A673 (cell line): ENCODE measurements around the gene UGT1A7. TPM values are rescaled to one million over a fixed set of nuclear protein-coding genes. Genes with fewer than 3 reads are reported as not detected.
A peak's percentile ranks its signal among the peaks of the same experiment; 100 is the strongest.

Experiments used
- BruUV-seq: library from RNA; stranded (reverse); fragments of 400-500 nt; replicated peaks from 2 replicates; lab custom pipeline; 2021; lab: Mats Ljungman, UMichigan
- CTCF ChIA-PET: fragments of 300-600 bp; sonication (Branson Sonifier 250); formaldehyde crosslinking; loops from one replicate; lab custom pipeline; 2022; ENCODE audit warnings: antibody characterized with exemption; lab: Charles Lee
- POLR2A ChIA-PET: fragments of 300-600 bp; sonication (Branson Sonifier 250); formaldehyde crosslinking; loops from one replicate; lab custom pipeline; 2022; ENCODE audit warnings: antibody characterized with exemption; ENCODE audit not compliant: low non-redundant PET; lab: Charles Lee
- DNase-seq: peaks from one replicate; pipeline ENCODE4 v3.0.0-alpha.2; 2015; ENCODE audit warnings: low spot score
- H3K27ac ChIP-seq: fragments of 200-600 bp; sonication (generic); 2 replicates; pipeline ENCODE4 v1.5.1; 2016; ENCODE audit warnings: mixed run types, low read depth, mild to moderate bottlenecking, mixed read lengths, antibody characterized with exemption, low read length; ENCODE audit not compliant: poor library complexity, severe bottlenecking
- H3K27me3 ChIP-seq: fragments of 200-600 bp; sonication (generic); replicated peaks from 2 replicates; pipeline ENCODE4 v1.6.1; 2017; ENCODE audit warnings: mixed run types, low read depth, mild to moderate bottlenecking, mixed read lengths, antibody characterized with exemption, low read length; ENCODE audit not compliant: insufficient read depth, poor library complexity
- H3K36me3 ChIP-seq: fragments of 200-600 bp; sonication (generic); 2 replicates; pipeline ENCODE4 v1.6.1; 2016; ENCODE audit warnings: mixed run types, mild to moderate bottlenecking, mixed read lengths, antibody characterized with exemption, low read length; ENCODE audit not compliant: insufficient read depth, poor library complexity, severe bottlenecking
- H3K4me1 ChIP-seq: fragments of 200-600 bp; sonication (generic); 2 replicates; pipeline ENCODE4 v1.6.1; 2017; ENCODE audit warnings: mixed run types, mild to moderate bottlenecking, mixed read lengths, antibody characterized with exemption, low read length; ENCODE audit not compliant: insufficient read depth, poor library complexity, severe bottlenecking
- H3K4me3 ChIP-seq: fragments of 200-600 bp; sonication (generic); 2 replicates; pipeline ENCODE4 v1.5.1; 2016; ENCODE audit warnings: low read depth, mixed run types, mild to moderate bottlenecking, mixed read lengths, low read length; ENCODE audit not compliant: poor library complexity, severe bottlenecking
- H3K9me3 ChIP-seq: fragments of 200-600 bp; sonication (generic); 2 replicates; pipeline ENCODE4 v1.6.1; 2016; ENCODE audit warnings: mixed run types, low read depth, mild to moderate bottlenecking, mixed read lengths, antibody characterized with exemption, low read length; ENCODE audit not compliant: poor library complexity, severe bottlenecking
- EZH2 ChIP-seq: fragments of 200-600 bp; sonication (generic); IDR thresholded peaks from 2 replicates; pipeline ENCODE4 v1.6.1; 2017; ENCODE audit warnings: borderline replicate concordance, low read depth, mild to moderate bottlenecking, mixed read lengths, antibody characterized with exemption, low read length; ENCODE audit not compliant: poor library complexity, severe bottlenecking
- intact Hi-C: fragments of 100-400 bp; cut with micrococcal nuclease; formaldehyde crosslinking; loops from one replicate; pipeline ENCODE4 v1.10.0; 2022; ENCODE audit not compliant: unreplicated experiment
- total RNA-seq: library from RNA; stranded (reverse); gene quantifications from 2 replicates; pipeline ENCODE4 v1.2.3, GENCODE V29; 2021
- TF ChIP-seq, protein P1 (sequence below): fragments of 300-800, 200-600 bp; sonication (generic); conservative IDR thresholded peaks from 2 replicates; pipeline ENCODE4 v1.5.1; 2017; ENCODE audit warnings: low read depth, mild to moderate bottlenecking, antibody characterized with exemption, low read length, moderate library complexity, mixed read lengths

UGT1A7 gene
- total RNA-seq, 1 experiment from 2014 or later = not detected

DNA sequence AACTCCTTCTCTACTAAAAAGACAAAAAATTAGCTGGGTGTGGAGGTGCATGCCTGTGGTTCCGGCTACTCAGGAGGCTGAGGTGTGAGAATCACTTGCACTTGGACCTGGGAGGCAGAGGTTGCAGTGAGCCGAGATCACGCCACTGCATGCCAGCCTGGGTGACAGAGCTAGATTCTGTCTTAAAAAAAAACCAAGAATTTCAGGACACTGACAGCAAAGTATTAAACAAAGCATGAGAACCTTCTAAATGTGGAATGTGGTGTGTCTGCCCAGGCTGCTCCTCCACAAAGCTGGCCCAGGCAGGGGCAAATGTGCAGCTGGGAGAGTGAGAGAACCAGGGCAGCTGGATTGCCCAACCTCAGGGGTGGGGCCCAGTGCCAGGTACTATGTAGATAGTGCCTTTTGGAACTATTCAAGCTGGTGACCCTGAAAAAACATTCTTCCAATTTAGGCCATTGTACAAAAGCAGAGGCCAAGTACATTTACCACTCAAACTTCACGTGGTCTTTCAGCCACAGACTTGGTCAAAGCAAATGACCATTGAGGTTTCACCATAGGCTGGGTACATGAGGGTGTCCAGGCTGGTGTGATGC, 24.3 kb downstream of the UGT1A7 start:
- intact Hi-C loops = no loop called here
- H3K4me3 ChIP-seq = no peak overlapping the region

DNA sequence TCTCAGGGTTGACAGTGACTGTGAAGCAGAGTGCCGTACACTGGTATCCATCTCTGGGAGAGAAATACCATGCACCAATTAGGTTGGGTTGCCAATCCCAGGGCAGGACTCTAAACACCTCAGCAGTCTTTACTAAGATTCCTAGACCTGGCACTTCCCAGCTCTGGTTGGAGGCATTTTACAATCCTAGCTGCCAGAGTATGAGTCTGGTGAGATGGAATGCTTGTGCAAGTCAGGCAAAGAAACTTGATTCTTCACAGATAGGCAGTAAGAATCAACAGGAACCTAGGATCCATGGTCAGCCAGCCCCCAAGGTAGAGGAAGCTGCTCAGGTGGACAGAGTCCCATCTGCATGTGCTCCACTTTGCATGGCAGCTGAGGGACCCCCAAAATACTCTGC, 25.0 kb downstream of the UGT1A7 start:
- POLR2A ChIA-PET = interaction anchor here (0.7 kb wide), 1 partner anchor 180 kb away, joined by 4 read pairs; no protein-coding TSS in a partner anchor
- Histone ChIP-seq H3K4me3 (no peak overlapping the region), H3K27me3 (no peaks in the 10 kb centered on the region), H3K4me1 (peaks cover 16% of the 10 kb centered on the region), H3K36me3 (no peaks in the 10 kb centered on the region), H3K9me3 (peaks cover 8% of the 10 kb centered on the region), H3K27ac (no peak overlapping the region)
- no TSS peak for BruUV-seq
- CTCF ChIA-PET = no interaction called here
- no peak for DNase-seq
- intact Hi-C loops = no loop called here
- TF ChIP-seq, protein P1, sequence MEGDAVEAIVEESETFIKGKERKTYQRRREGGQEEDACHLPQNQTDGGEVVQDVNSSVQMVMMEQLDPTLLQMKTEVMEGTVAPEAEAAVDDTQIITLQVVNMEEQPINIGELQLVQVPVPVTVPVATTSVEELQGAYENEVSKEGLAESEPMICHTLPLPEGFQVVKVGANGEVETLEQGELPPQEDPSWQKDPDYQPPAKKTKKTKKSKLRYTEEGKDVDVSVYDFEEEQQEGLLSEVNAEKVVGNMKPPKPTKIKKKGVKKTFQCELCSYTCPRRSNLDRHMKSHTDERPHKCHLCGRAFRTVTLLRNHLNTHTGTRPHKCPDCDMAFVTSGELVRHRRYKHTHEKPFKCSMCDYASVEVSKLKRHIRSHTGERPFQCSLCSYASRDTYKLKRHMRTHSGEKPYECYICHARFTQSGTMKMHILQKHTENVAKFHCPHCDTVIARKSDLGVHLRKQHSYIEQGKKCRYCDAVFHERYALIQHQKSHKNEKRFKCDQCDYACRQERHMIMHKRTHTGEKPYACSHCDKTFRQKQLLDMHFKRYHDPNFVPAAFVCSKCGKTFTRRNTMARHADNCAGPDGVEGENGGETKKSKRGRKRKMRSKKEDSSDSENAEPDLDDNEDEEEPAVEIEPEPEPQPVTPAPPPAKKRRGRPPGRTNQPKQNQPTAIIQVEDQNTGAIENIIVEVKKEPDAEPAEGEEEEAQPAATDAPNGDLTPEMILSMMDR = no peak
- no peak for TF ChIP-seq EZH2

More for the DNA sequence above, 24.3 kb downstream of the UGT1A7 start:
- no TSS peak for BruUV-seq
- TF ChIP-seq, protein P1 = no peak
- no peak for TF ChIP-seq EZH2
- Histone ChIP-seq H3K4me1 (peaks cover 12% of the 10 kb centered on the region), H3K9me3 (peaks cover 8% of the 10 kb centered on the region), H3K27ac (no peak overlapping the region), H3K36me3 (no peaks in the 10 kb centered on the region), H3K27me3 (no peaks in the 10 kb centered on the region)
- DNase-seq = no peak
- ChIA-PET CTCF (no interaction called here), POLR2A (no interaction called here)

DNA sequence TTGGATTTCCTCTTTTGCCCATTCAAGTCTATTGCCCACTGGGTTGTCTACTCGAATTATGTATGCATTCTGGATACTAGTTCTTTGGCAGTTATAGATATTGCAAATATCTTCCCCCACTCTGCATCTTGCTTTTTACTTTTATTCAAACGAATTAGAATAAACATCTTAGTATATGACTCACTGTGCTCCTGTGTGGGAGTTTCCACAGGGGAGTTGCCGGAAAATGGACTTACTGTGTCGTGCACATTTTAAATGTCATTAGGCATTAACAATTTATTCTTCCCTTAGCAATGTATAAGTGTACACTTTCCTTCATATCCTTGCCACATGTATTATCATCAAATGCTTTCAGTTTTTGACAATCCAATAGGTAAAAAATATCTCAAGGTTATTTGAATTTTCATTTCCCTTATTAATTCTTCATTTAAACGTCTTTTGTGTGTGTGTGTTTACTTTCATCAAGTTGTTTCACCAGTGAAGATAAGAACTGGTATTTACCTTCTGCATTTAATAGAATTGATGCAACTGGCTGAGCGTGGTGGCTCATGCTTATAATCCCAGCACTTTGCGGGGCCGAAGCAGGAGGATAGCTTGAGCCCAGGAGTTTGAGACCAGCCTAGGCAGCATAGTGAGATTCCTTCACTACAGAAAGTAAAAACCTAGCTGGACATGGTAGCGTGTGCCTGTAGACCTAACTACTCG, 26.4 kb downstream of the UGT1A7 start:
- Histone ChIP-seq H3K36me3 (no peaks in the 10 kb centered on the region), H3K27ac (no peak overlapping the region), H3K4me1 (peaks cover 16% of the 10 kb centered on the region), H3K9me3 (peaks cover 5% of the 10 kb centered on the region), H3K27me3 (no peaks in the 10 kb centered on the region), H3K4me3 (no peak overlapping the region)
- no TSS peak for BruUV-seq
- DNase-seq = peak; percentile 62
- intact Hi-C loops = no loop called here
- no peak for TF ChIP-seq EZH2
- TF ChIP-seq, protein P1 = no peak
- CTCF ChIA-PET = no interaction called here
- POLR2A ChIA-PET = no interaction called here
